ENCODE measurements around the gene TCTN2.

DNA sequence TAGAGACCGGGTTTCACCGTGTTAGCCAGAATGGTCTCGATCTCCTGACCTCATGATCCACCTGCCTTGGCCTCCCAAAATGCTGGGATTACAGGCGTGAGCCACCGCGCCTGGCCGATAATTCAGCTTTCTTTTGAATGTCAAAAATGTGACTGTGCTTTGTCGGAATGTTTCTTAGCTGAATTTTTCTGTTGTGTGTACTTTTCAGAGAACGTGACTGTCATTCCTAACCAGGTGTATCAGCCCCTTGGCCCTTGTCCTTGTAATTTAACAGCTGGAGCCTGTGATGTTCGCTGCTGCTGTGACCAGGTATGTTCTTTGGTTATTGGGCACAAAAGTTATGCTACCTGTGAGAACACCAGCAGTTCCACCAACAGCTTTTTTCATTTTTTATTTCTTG lies 8.1 kb downstream of the TCTN2 start:
- TF ChIP-seq, protein P1, sequence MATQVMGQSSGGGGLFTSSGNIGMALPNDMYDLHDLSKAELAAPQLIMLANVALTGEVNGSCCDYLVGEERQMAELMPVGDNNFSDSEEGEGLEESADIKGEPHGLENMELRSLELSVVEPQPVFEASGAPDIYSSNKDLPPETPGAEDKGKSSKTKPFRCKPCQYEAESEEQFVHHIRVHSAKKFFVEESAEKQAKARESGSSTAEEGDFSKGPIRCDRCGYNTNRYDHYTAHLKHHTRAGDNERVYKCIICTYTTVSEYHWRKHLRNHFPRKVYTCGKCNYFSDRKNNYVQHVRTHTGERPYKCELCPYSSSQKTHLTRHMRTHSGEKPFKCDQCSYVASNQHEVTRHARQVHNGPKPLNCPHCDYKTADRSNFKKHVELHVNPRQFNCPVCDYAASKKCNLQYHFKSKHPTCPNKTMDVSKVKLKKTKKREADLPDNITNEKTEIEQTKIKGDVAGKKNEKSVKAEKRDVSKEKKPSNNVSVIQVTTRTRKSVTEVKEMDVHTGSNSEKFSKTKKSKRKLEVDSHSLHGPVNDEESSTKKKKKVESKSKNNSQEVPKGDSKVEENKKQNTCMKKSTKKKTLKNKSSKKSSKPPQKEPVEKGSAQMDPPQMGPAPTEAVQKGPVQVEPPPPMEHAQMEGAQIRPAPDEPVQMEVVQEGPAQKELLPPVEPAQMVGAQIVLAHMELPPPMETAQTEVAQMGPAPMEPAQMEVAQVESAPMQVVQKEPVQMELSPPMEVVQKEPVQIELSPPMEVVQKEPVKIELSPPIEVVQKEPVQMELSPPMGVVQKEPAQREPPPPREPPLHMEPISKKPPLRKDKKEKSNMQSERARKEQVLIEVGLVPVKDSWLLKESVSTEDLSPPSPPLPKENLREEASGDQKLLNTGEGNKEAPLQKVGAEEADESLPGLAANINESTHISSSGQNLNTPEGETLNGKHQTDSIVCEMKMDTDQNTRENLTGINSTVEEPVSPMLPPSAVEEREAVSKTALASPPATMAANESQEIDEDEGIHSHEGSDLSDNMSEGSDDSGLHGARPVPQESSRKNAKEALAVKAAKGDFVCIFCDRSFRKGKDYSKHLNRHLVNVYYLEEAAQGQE (IDR thresholded peaks at IDR 0.05; ENCODE audit: low read depth): no peak
- TF ChIP-seq POLR2AphosphoS5 (IDR thresholded peaks at IDR 0.05; ENCODE audit: low read depth, low read length): no peak
- TF ChIP-seq, protein P2, sequence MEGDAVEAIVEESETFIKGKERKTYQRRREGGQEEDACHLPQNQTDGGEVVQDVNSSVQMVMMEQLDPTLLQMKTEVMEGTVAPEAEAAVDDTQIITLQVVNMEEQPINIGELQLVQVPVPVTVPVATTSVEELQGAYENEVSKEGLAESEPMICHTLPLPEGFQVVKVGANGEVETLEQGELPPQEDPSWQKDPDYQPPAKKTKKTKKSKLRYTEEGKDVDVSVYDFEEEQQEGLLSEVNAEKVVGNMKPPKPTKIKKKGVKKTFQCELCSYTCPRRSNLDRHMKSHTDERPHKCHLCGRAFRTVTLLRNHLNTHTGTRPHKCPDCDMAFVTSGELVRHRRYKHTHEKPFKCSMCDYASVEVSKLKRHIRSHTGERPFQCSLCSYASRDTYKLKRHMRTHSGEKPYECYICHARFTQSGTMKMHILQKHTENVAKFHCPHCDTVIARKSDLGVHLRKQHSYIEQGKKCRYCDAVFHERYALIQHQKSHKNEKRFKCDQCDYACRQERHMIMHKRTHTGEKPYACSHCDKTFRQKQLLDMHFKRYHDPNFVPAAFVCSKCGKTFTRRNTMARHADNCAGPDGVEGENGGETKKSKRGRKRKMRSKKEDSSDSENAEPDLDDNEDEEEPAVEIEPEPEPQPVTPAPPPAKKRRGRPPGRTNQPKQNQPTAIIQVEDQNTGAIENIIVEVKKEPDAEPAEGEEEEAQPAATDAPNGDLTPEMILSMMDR (IDR thresholded peaks at IDR 0.05 in 2 of 3, conservative IDR thresholded peaks at IDR 0.05 in 1 of 3; ENCODE audit: borderline replicate concordance in 1 of 3, insufficient read depth in 1 of 3, low read depth in 2 of 3, low read length in 2 of 3): no peak
- no peak for TF ChIP-seq SRF (IDR thresholded peaks at IDR 0.05; ENCODE audit: low read depth)
- TF ChIP-seq, protein P3, sequence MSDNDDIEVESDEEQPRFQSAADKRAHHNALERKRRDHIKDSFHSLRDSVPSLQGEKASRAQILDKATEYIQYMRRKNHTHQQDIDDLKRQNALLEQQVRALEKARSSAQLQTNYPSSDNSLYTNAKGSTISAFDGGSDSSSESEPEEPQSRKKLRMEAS (IDR thresholded peaks at IDR 0.05): no peak
- no peak for TF ChIP-seq EZH2 (IDR thresholded peaks at IDR 0.05)
- no peak for TF ChIP-seq CBX3 (IDR thresholded peaks at IDR 0.05; ENCODE audit: low read depth)
- TF ChIP-seq EZH2phosphoT487 (IDR thresholded peaks at IDR 0.05; ENCODE audit: borderline replicate concordance): no peak
- no peak for TF ChIP-seq POLR2A (IDR thresholded peaks at IDR 0.05; ENCODE audit: borderline replicate concordance, extremely low read depth, insufficient read depth, insufficient read length)
- TF ChIP-seq EGR1 (IDR thresholded peaks at IDR 0.05; ENCODE audit: low read depth): no peak
- no peak for TF ChIP-seq CEBPB (IDR thresholded peaks at IDR 0.05; ENCODE audit: low read depth)
- TF ChIP-seq SIN3A (IDR thresholded peaks at IDR 0.05; ENCODE audit: low read depth): no peak
- TF ChIP-seq JUND (IDR thresholded peaks at IDR 0.05): no peak
- TF ChIP-seq, protein P4, sequence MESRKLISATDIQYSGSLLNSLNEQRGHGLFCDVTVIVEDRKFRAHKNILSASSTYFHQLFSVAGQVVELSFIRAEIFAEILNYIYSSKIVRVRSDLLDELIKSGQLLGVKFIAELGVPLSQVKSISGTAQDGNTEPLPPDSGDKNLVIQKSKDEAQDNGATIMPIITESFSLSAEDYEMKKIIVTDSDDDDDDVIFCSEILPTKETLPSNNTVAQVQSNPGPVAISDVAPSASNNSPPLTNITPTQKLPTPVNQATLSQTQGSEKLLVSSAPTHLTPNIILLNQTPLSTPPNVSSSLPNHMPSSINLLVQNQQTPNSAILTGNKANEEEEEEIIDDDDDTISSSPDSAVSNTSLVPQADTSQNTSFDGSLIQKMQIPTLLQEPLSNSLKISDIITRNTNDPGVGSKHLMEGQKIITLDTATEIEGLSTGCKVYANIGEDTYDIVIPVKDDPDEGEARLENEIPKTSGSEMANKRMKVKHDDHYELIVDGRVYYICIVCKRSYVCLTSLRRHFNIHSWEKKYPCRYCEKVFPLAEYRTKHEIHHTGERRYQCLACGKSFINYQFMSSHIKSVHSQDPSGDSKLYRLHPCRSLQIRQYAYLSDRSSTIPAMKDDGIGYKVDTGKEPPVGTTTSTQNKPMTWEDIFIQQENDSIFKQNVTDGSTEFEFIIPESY (IDR thresholded peaks at IDR 0.05; ENCODE audit: extremely low read depth, insufficient replicate concordance, low read length): no peak

Measured in HCT116 (cell line).